WTC11 (cell line): Measurements from ENCODE around the gene ST8SIA1. TPM values are rescaled to one million over a fixed set of nuclear protein-coding genes. Genes with fewer than 3 reads are reported as not detected.

Source experiments
- ATAC-seq: fragments of 200-7000 bp; cut with Tn5 transposase; 2 replicates; pipeline ENCODE4 v1.10.0; 2021; ENCODE audit warnings: mild to moderate bottlenecking, moderate library complexity
- CTCF ChIA-PET: fragments of 300-600 bp; sonication (Branson Sonifier 250); formaldehyde crosslinking; loops from one replicate; lab custom pipeline; 2021; ENCODE audit warnings: antibody characterized with exemption; lab: Charles Lee
- POLR2A ChIA-PET: fragments of 350-600 bp; sonication (Branson Sonifier 250); formaldehyde crosslinking; loops from one replicate; lab custom pipeline; 2021; ENCODE audit warnings: antibody characterized with exemption; lab: Charles Lee
- DNase-seq: peaks from one replicate; pipeline ENCODE4 v3.0.0; 2021; ENCODE audit warnings: low spot score
- H3K27ac Mint-ChIP-seq: 2 replicates; pipeline ENCODE4 v1.8.0; 2021; ENCODE audit warnings: mixed read lengths
- H3K27me3 Mint-ChIP-seq: 2 replicates; pipeline ENCODE4 v1.8.0; 2021; ENCODE audit warnings: low read depth, mild to moderate bottlenecking, moderate library complexity, mixed read lengths
- H3K36me3 Mint-ChIP-seq: 2 replicates; pipeline ENCODE4 v1.8.0; 2021; ENCODE audit warnings: mixed read lengths
- H3K4me1 Mint-ChIP-seq: 2 replicates; pipeline ENCODE4 v1.8.0; 2022; ENCODE audit warnings: mixed read lengths
- H3K4me3 Mint-ChIP-seq: 2 replicates; pipeline ENCODE4 v1.8.0; 2021; ENCODE audit warnings: mild to moderate bottlenecking, moderate library complexity, mixed read lengths
- H3K9me3 Mint-ChIP-seq: 2 replicates; pipeline ENCODE4 v1.8.0; 2021; ENCODE audit warnings: mixed read lengths
- AR ChIP-seq: fragments of 250-450 bp; sonication (Bioruptor Pico); IDR thresholded peaks from 2 replicates; pipeline ENCODE4 v1.9.0; 2021; ENCODE audit warnings: mild to moderate bottlenecking
- ARID4B ChIP-seq: sonication (generic); formaldehyde crosslinking; IDR thresholded peaks from 2 replicates; pipeline ENCODE4 v1.8.0; 2023; ENCODE audit warnings: missing genetic modification reagents, mild to moderate bottlenecking, borderline replicate concordance
- ATF6 ChIP-seq: sonication (generic); formaldehyde crosslinking; IDR thresholded peaks from 2 replicates; pipeline ENCODE4 v1.8.1; 2023; ENCODE audit warnings: mild to moderate bottlenecking, missing genetic modification reagents
- ERG ChIP-seq: fragments of 250-450 bp; sonication (Bioruptor Pico); IDR thresholded peaks from 2 replicates; pipeline ENCODE4 v1.8.0; 2021; ENCODE audit warnings: mild to moderate bottlenecking
- ETV6 ChIP-seq: sonication (generic); formaldehyde crosslinking; IDR thresholded peaks from 2 replicates; pipeline ENCODE4 v1.8.1; 2022; ENCODE audit warnings: mild to moderate bottlenecking, missing genetic modification reagents
- FOXK1 ChIP-seq: sonication (generic); formaldehyde crosslinking; IDR thresholded peaks from 2 replicates; pipeline ENCODE4 v1.8.0; 2022; ENCODE audit warnings: mild to moderate bottlenecking, moderate library complexity, missing genetic modification reagents
- FOXP4 ChIP-seq: sonication (generic); formaldehyde crosslinking; IDR thresholded peaks from 2 replicates; pipeline ENCODE4 v1.8.0; 2022; ENCODE audit warnings: mild to moderate bottlenecking, missing genetic modification reagents
- HMGA2 ChIP-seq: fragments of 250-450 bp; sonication (Bioruptor Pico); IDR thresholded peaks from 2 replicates; pipeline ENCODE4 v1.4.0; 2021; ENCODE audit warnings: mild to moderate bottlenecking, moderate library complexity
- JAZF1 ChIP-seq: fragments of 250-450 bp; sonication (Bioruptor Pico); IDR thresholded peaks from 2 replicates; pipeline ENCODE4 v1.9.0; 2021; ENCODE audit warnings: moderate library complexity, mild to moderate bottlenecking, inconsistent platforms
- JUN ChIP-seq: sonication (generic); formaldehyde crosslinking; IDR thresholded peaks from 2 replicates; pipeline ENCODE4 v1.8.0; 2023; ENCODE audit warnings: mild to moderate bottlenecking, missing genetic modification reagents
- NFATC4 ChIP-seq: fragments of 250-450 bp; sonication (Bioruptor Pico); IDR thresholded peaks from 2 replicates; pipeline ENCODE4 v1.9.0; 2021; ENCODE audit warnings: mild to moderate bottlenecking
- NFYB ChIP-seq: sonication (generic); formaldehyde crosslinking; conservative IDR thresholded peaks from 2 replicates; pipeline ENCODE4 v1.8.0; 2022; ENCODE audit warnings: low read depth, missing genetic modification reagents
- NR3C1 ChIP-seq: sonication (generic); formaldehyde crosslinking; conservative IDR thresholded peaks from 2 replicates; pipeline ENCODE4 v1.8.1; 2023; ENCODE audit warnings: low read depth, mild to moderate bottlenecking, missing genetic modification reagents
- OVOL2 ChIP-seq: fragments of 250-450 bp; sonication (Bioruptor Pico); IDR thresholded peaks from 2 replicates; pipeline ENCODE4 v1.9.0; 2021; ENCODE audit warnings: mild to moderate bottlenecking, borderline replicate concordance
- PRRX2 ChIP-seq: fragments of 250-450 bp; sonication (Bioruptor Pico); IDR thresholded peaks from 2 replicates; pipeline ENCODE4 v1.8.0; 2021; ENCODE audit warnings: mild to moderate bottlenecking
- RELA ChIP-seq: sonication (generic); formaldehyde crosslinking; IDR thresholded peaks from 2 replicates; pipeline ENCODE4 v1.8.1; 2022; ENCODE audit warnings: missing genetic modification reagents, mild to moderate bottlenecking, borderline replicate concordance
- SP1 ChIP-seq: sonication (generic); formaldehyde crosslinking; conservative IDR thresholded peaks from 2 replicates; pipeline ENCODE4 v1.8.1; 2022; ENCODE audit warnings: missing genetic modification reagents
- TCF7 ChIP-seq: sonication (generic); formaldehyde crosslinking; IDR thresholded peaks from 2 replicates; pipeline ENCODE4 v1.8.0; 2022; ENCODE audit warnings: mild to moderate bottlenecking, low read depth, missing genetic modification reagents, moderate library complexity
- TEAD4 ChIP-seq: sonication (generic); formaldehyde crosslinking; IDR thresholded peaks from 2 replicates; pipeline ENCODE4 v1.8.0; 2022; ENCODE audit warnings: mild to moderate bottlenecking, missing genetic modification reagents
- ZBTB43 ChIP-seq: sonication (generic); formaldehyde crosslinking; IDR thresholded peaks from 2 replicates; pipeline ENCODE4 v1.8.1; 2023; ENCODE audit warnings: mild to moderate bottlenecking, missing genetic modification reagents
- ZNF425 ChIP-seq: fragments of 250-450 bp; sonication (Bioruptor Pico); conservative IDR thresholded peaks from 2 replicates; pipeline ENCODE4 v1.9.0; 2021; ENCODE audit warnings: mild to moderate bottlenecking
- ZNF671 ChIP-seq: fragments of 250-450 bp; sonication (Bioruptor Pico); IDR thresholded peaks from 2 replicates; pipeline ENCODE4 v1.8.0; 2021; ENCODE audit warnings: mild to moderate bottlenecking
- total RNA-seq: library from RNA; stranded (reverse); gene quantifications from 3 replicates; pipeline ENCODE4 v1.2.3, GENCODE V29; 2021

ST8SIA1 gene
- total RNA-seq, 1 experiment from 2014 or later = 2.3 TPM

- TF ChIP-seq ATF6 (CRISPR knock-in tag) = no peak
- TF ChIP-seq OVOL2 = no peak
- no peak for TF ChIP-seq NFATC4 (CRISPR knock-in tag)
- no peak for TF ChIP-seq SP1
- TF ChIP-seq RELA (CRISPR knock-in tag) = no peak
- TF ChIP-seq ARID4B (CRISPR knock-in tag) = no peak
- no peak for TF ChIP-seq JAZF1 (CRISPR knock-in tag)
- TF ChIP-seq TEAD4 = no peak
These were observed 16.4 kb upstream of the ST8SIA1 start (continued) for GRCh38 chr12:22350886-22351285.

- CTCF ChIA-PET = no interaction called here
These were observed 13.7 kb upstream of the ST8SIA1 start for GRCh38 chr12:22348208-22348607.

More at GRCh38 chr12:22348208-22348607, 13.7 kb upstream of the ST8SIA1 start:
- TF ChIP-seq NR3C1 (CRISPR knock-in tag) = no peak
- TF ChIP-seq TCF7 = no peak
- no peak for TF ChIP-seq ZBTB43 (CRISPR knock-in tag)
- no peak for TF ChIP-seq ZNF425
- TF ChIP-seq FOXP4 (CRISPR knock-in tag) = no peak
- no peak for TF ChIP-seq ETV6 (CRISPR knock-in tag)
- no peak for TF ChIP-seq PRRX2 (CRISPR knock-in tag)
- no peak for TF ChIP-seq NFYB (CRISPR knock-in tag)
- no peak for TF ChIP-seq ZNF671 (CRISPR knock-in tag)
- TF ChIP-seq HMGA2 = no peak
- TF ChIP-seq ERG (CRISPR knock-in tag) = no peak
- no peak for TF ChIP-seq AR
- no peak for TF ChIP-seq SP1
- TF ChIP-seq JUN (CRISPR knock-in tag) = no peak
- TF ChIP-seq FOXK1 = no peak
- Mint-ChIP-seq H3K27ac (no peak overlapping the region), H3K4me1 (no peaks in the 10 kb centered on the region), H3K9me3 (0 out of 2 replicates have a peak, but pooled peaks cover 4% of the 10 kb centered on the region), H3K4me3 (no peak overlapping the region), H3K27me3 (no peaks in the 10 kb centered on the region), H3K36me3 (no peaks in the 10 kb centered on the region)
- DNase-seq (no peak), ATAC-seq (no peak)
- POLR2A ChIA-PET = no interaction called here
